Hepatocyte (in vitro differentiated cells): ENCODE results near the gene CYP2U1.

ENCODE experiments used
- CTCF ChIP-seq: fragments of 200-600 bp; sonication (generic); IDR thresholded peaks from 2 replicates; pipeline ENCODE4 v1.5.1; 2016; ENCODE audit warnings: antibody characterized with exemption, mild to moderate bottlenecking; ENCODE audit not compliant: poor library complexity
- EZH2phosphoT487 ChIP-seq: fragments of 200-600 bp; sonication (generic); IDR thresholded peaks from one replicate; pipeline ENCODE4 v1.6.1; 2018; ENCODE audit warnings: antibody characterized with exemption, mild to moderate bottlenecking, low read depth, moderate library complexity; ENCODE audit not compliant: unreplicated experiment, severe bottlenecking

GRCh38 chr4:107930821-107931774, at the start of gene CYP2U1:
- TF ChIP-seq CTCF (no peak), EZH2phosphoT487 (no peak)
